ENCODE results near the gene SH2B3.
A peak's percentile ranks its signal among the peaks of the same experiment; 100 is the strongest.

The SH2B3 gene

GRCh38 chr12:111430433-111431353, 25.0 kb downstream of the SH2B3 start:
- DNase-seq (peak; percentile 62 to 68 (median 65)), ATAC-seq (replicated peaks) (peak; percentile 28)
- H3K4me3 Mint-ChIP-seq = peak overlapping the region; percentile 93 to 94
- peaks cover 85 to 87% of the 10 kb centered on the region in 2 donors for H3K4me1 Mint-ChIP-seq (ENCODE audit: low read depth in 2 of 2)
- peak overlapping the region; percentile 100 for H3K27ac Mint-ChIP-seq
- no peaks in the 10 kb centered on the region for H3K9me3 Mint-ChIP-seq
- H3K27me3 Mint-ChIP-seq = no peaks in the 10 kb centered on the region
- peaks cover 64% of the 10 kb centered on the region for H3K36me3 Mint-ChIP-seq (ENCODE audit: insufficient read depth)

DNA sequence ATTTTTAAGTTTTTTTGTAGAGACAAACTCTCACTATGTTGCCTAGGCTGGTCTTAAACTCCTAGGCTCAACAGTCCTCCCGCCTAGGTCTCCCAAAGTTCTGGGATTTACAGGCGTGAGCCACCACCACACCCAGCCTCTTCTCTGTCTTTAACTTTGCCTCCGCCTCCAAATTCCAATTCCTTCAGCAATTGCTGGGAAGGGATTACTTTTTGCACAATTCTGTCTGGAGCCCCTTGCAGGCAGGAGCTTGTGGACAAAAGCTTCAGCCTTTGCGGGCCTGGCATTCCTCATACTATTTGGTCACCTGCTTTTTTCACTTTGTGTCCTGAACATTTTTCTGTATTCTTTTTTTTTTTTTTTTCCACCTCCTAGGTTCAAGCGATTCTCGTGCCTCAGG, 26.0 kb downstream of the SH2B3 start:
- ATAC-seq (replicated peaks) = no peak
- H3K4me3 Mint-ChIP-seq = peak overlapping the region; percentile 93 to 94
- H3K36me3 Mint-ChIP-seq (ENCODE audit: insufficient read depth) = peaks cover 68% of the 10 kb centered on the region
- H3K27me3 Mint-ChIP-seq = no peaks in the 10 kb centered on the region
- peak overlapping the region; percentile 100 for H3K27ac Mint-ChIP-seq
- no peak for DNase-seq
- peaks cover 85 to 87% of the 10 kb centered on the region in 2 donors for H3K4me1 Mint-ChIP-seq (ENCODE audit: low read depth in 2 of 2)
- no peaks in the 10 kb centered on the region for H3K9me3 Mint-ChIP-seq

GRCh38 chr12:111434049-111434448, 28.3 kb downstream of the SH2B3 start:
- Mint-ChIP-seq H3K27me3 (no peaks in the 10 kb centered on the region), H3K36me3 (ENCODE audit: insufficient read depth) (peaks cover 70% of the 10 kb centered on the region), H3K27ac (peak overlapping the region; percentile 100), H3K4me3 (peak overlapping the region; percentile 93 to 94), H3K9me3 (no peaks in the 10 kb centered on the region), H3K4me1 (ENCODE audit: low read depth in 2 of 2) (peaks cover 90 to 92% of the 10 kb centered on the region in 2 donors)
- ATAC-seq (replicated peaks) (no peak), DNase-seq (no peak)

DNA sequence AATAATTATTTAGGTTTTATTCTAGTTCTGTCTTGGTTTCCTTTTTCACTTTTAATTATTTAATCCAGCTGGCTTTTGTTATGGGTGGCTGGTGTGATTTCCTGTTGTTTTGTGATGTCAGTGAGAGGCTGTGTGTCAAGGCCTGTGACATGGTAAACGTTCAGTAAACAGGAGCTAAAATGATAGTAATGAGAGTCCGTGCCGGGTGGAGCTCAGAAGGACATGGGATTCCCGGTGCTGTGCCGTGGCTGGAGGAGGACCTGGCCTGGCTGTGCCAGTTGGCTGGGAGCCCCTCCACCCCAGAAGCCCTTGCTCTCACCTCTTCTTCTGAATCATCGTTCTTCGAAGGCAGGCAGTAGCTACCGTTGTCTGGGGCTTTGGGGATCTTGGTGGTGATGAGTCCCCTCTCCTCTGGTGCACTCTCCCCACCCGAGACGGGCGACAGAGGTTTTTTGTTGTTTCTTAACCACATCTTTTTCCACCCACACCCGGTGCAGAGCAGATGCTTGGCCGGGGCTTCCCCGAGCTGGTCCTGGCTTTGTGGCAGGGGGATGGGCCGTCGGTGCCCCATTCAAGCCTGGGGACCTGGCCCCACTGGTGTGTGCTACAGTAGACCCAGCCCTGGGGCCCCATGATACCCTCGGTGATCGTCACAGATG, 29.1 kb downstream of the SH2B3 start:
- H3K4me1 Mint-ChIP-seq (ENCODE audit: low read depth in 2 of 2) = peaks cover 89% of the 10 kb centered on the region in 2 donors
- DNase-seq (peak; percentile 88 to 90 (median 90)), ATAC-seq (replicated peaks) (peak; percentile 73)
- peak overlapping the region; percentile 93 to 94 for H3K4me3 Mint-ChIP-seq
- H3K36me3 Mint-ChIP-seq (ENCODE audit: insufficient read depth) = peaks cover 71% of the 10 kb centered on the region
- no peaks in the 10 kb centered on the region for H3K9me3 Mint-ChIP-seq
- peak overlapping the region; percentile 100 for H3K27ac Mint-ChIP-seq
- H3K27me3 Mint-ChIP-seq = no peaks in the 10 kb centered on the region

- DNase-seq = peak; percentile 42 to 49 (median 48)
- peak overlapping the region; percentile 93 to 94 for H3K4me3 Mint-ChIP-seq
- H3K4me1 Mint-ChIP-seq (ENCODE audit: low read depth in 2 of 2) = peaks cover 89% of the 10 kb centered on the region in 2 donors
- no peaks in the 10 kb centered on the region for H3K27me3 Mint-ChIP-seq
- H3K36me3 Mint-ChIP-seq (ENCODE audit: insufficient read depth) = peaks cover 63% of the 10 kb centered on the region
- H3K9me3 Mint-ChIP-seq = no peaks in the 10 kb centered on the region
- peak; percentile 15 for ATAC-seq (replicated peaks)
- H3K27ac Mint-ChIP-seq = peak overlapping the region; percentile 100
Measured at GRCh38 chr12:111435661-111436201, 30.0 kb downstream of the SH2B3 start.

DNA sequence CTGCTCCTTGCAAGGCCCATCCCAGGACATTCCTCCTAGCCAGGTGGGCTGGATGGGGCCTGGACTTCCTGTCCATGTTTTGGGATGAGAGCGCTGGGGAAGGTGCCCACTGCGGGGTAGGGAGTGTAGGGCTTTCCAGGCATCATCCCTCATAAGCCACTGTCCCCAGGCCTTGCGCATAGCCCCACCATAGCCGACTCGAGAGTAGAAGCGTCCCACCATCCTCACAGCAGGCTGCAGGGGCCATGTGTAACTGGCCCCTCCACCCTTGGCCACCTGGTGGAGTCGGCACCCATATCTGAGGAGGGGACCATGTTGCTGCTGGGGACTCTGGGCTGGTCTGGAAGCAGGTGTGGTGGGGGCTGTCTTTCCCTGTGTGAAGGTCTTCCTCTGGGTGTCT, 30.5 kb downstream of the SH2B3 start:
- no peaks in the 10 kb centered on the region for H3K9me3 Mint-ChIP-seq
- peak overlapping the region; percentile 100 for H3K27ac Mint-ChIP-seq
- peaks cover 89 to 90% of the 10 kb centered on the region in 2 donors for H3K4me1 Mint-ChIP-seq (ENCODE audit: low read depth in 2 of 2)
- peaks cover 67% of the 10 kb centered on the region for H3K36me3 Mint-ChIP-seq (ENCODE audit: insufficient read depth)
- DNase-seq = no peak
- no peak for ATAC-seq (replicated peaks)
- peak overlapping the region; percentile 93 to 94 for H3K4me3 Mint-ChIP-seq
- H3K27me3 Mint-ChIP-seq = no peaks in the 10 kb centered on the region

DNA sequence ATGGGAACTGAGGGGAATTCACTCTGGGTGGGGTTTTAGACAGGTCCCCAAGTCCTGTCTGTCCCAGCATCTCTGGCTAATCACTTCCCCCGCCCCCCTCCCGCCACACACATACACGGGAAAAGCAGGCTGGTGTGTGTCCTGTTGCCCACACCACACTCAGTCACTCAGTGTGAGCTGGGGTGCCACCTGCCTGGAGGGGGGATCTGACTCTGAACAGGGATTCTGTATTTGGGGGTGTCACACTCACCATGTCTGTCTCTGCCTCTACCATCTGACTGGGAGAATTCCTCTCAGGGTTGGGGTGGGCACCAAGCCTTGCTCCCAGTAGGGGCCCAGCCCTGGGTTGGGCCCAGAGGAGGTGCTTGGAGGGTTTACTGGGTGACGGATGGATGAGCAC, 31.1 kb downstream of the SH2B3 start:
- ATAC-seq (replicated peaks) = no peak
- Mint-ChIP-seq H3K27ac (peak overlapping the region; percentile 100), H3K27me3 (no peaks in the 10 kb centered on the region), H3K9me3 (no peaks in the 10 kb centered on the region), H3K36me3 (ENCODE audit: insufficient read depth) (peaks cover 71% of the 10 kb centered on the region), H3K4me1 (ENCODE audit: low read depth in 2 of 2) (peaks cover 85 to 90% of the 10 kb centered on the region in 2 donors), H3K4me3 (peak overlapping the region; percentile 93 to 94)
- no peak for DNase-seq

DNA sequence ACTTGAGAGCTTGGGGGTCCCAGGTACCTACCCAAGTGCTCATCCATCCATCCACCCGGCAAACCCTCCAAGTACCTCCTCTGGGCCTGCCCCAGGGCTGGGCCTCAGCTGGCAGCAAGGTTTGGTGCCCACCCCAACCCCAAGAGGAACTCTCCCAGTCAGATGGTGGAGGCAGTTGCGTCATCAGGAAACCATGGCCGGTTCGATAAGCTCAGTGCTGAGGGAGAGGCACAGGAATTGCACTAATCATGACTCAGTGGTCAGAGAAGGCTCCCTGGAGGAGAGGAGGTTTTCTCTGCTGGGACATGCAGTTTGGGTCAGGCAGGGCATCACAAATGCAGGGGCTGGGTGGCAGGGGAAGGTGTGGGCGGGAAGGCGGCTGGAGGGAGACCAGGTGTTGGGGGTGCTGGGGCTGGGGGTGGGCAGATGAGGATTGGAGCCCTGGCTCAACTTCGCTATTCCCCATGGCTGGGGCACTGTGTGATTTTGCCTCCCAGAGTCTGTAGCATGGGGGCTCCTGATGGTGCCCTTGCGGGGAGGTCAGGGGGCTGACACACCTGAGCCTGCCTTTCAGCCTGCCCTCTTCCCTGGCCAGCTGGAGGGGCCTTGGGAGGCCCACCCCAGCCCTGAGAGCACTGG, 32.2 kb downstream of the SH2B3 start:
- H3K9me3 Mint-ChIP-seq = no peaks in the 10 kb centered on the region
- no peak for ATAC-seq (replicated peaks)
- peaks cover 66% of the 10 kb centered on the region for H3K36me3 Mint-ChIP-seq (ENCODE audit: insufficient read depth)
- H3K4me1 Mint-ChIP-seq (ENCODE audit: low read depth in 2 of 2) = peaks cover 82 to 88% of the 10 kb centered on the region in 2 donors
- H3K27me3 Mint-ChIP-seq = no peaks in the 10 kb centered on the region
- no peak for DNase-seq
- peak overlapping the region; percentile 100 for H3K27ac Mint-ChIP-seq
- H3K4me3 Mint-ChIP-seq = peak overlapping the region; percentile 93 to 94

- Mint-ChIP-seq H3K4me1 (ENCODE audit: low read depth in 2 of 2) (peaks cover 83 to 89% of the 10 kb centered on the region in 2 donors), H3K9me3 (no peaks in the 10 kb centered on the region), H3K4me3 (peak overlapping the region; percentile 93 to 94), H3K27me3 (no peaks in the 10 kb centered on the region), H3K36me3 (ENCODE audit: insufficient read depth) (peaks cover 66% of the 10 kb centered on the region), H3K27ac (peak overlapping the region; percentile 100)
- ATAC-seq (replicated peaks) (peak; percentile 3), DNase-seq (peak; percentile 57 to 64 (median 62))
Measured at GRCh38 chr12:111438481-111438880, 32.8 kb downstream of the SH2B3 start.

GRCh38 chr12:111439657-111440151, 34.0 kb downstream of the SH2B3 start:
- DNase-seq = no peak
- no peak for ATAC-seq (replicated peaks)
- Mint-ChIP-seq H3K9me3 (no peaks in the 10 kb centered on the region), H3K36me3 (ENCODE audit: insufficient read depth) (peaks cover 67% of the 10 kb centered on the region), H3K27me3 (no peaks in the 10 kb centered on the region), H3K27ac (peak overlapping the region; percentile 96 to 100), H3K4me1 (ENCODE audit: low read depth in 2 of 2) (peaks cover 84 to 86% of the 10 kb centered on the region in 2 donors), H3K4me3 (peak overlapping the region; percentile 49 to 94)

- Mint-ChIP-seq H3K27ac (peak overlapping the region; percentile 96 to 100), H3K9me3 (no peaks in the 10 kb centered on the region), H3K36me3 (ENCODE audit: insufficient read depth) (peaks cover 67% of the 10 kb centered on the region), H3K4me3 (peak overlapping the region; percentile 40 to 49), H3K4me1 (ENCODE audit: low read depth in 2 of 2) (peaks cover 84 to 86% of the 10 kb centered on the region in 2 donors), H3K27me3 (no peaks in the 10 kb centered on the region)
- no peak for ATAC-seq (replicated peaks)
- DNase-seq = no peak
Measured at GRCh38 chr12:111440152-111440551, 34.4 kb downstream of the SH2B3 start.

- Mint-ChIP-seq H3K36me3 (ENCODE audit: insufficient read depth) (peaks cover 62% of the 10 kb centered on the region), H3K27ac (peak overlapping the region; percentile 96 to 100), H3K4me3 (peak overlapping the region; percentile 40 to 49), H3K27me3 (no peaks in the 10 kb centered on the region), H3K9me3 (no peaks in the 10 kb centered on the region), H3K4me1 (ENCODE audit: low read depth in 2 of 2) (peaks cover 82 to 84% of the 10 kb centered on the region in 2 donors)
- DNase-seq (no peak), ATAC-seq (replicated peaks) (no peak)
Measured at GRCh38 chr12:111440631-111441030, 34.9 kb downstream of the SH2B3 start.

All from effector memory CD8-positive, alpha-beta T cell (primary cell).